ENCODE measurements around the gene TANK.
"Not testable (repeated sequence)": the region's sequence is repeated elsewhere in the genome, so short reads cannot be mapped to it uniquely, and the experiment has no call there.

Gene TANK

DNA sequence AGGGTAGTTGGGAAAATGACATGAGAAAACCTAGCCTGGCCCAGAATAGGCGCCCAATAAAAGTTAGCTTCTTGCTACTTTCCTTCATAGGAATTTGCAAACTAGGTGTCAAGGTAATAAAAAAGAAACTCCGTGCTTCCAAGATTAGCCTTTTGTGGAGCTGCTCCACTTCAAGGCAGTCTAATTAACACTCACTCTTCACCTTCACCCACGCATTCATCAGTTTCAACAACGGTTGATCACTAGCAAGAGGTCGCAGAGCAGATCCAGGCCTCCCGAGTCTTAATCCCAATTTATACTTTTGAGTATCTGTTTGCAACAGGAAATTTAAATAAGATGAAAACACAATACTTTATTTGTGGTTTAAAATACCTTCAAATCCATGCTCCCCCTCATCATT, 39.5 kb upstream of the TANK start:
- no peak overlapping the region for H3K4me3 ChIP-seq (ENCODE audit: low read length)
- no peaks in the 10 kb centered on the region for H3K27me3 ChIP-seq (replicated peaks; ENCODE audit: control insufficient read depth, insufficient read depth, low read length)
- no peak for DNase-seq (ENCODE audit: low read depth)
- H3K36me3 ChIP-seq (ENCODE audit: control insufficient read depth, insufficient read depth, low read length, severe bottlenecking), result no peaks in the 10 kb centered on the region
- H3K9me3 ChIP-seq (ENCODE audit: control insufficient read depth, low read length), result no peaks in the 10 kb centered on the region
- H3K9ac ChIP-seq (ENCODE audit: low read length), result no peak overlapping the region
- peaks cover 18% of the 10 kb centered on the region for H3K4me1 ChIP-seq (ENCODE audit: control insufficient read depth, insufficient read depth, low read length)

- no peak for DNase-seq (ENCODE audit: low read depth)
- no peaks in the 10 kb centered on the region for H3K36me3 ChIP-seq (ENCODE audit: control insufficient read depth, insufficient read depth, low read length, severe bottlenecking)
- peaks cover 18% of the 10 kb centered on the region for H3K4me1 ChIP-seq (ENCODE audit: control insufficient read depth, insufficient read depth, low read length)
- H3K27me3 ChIP-seq (replicated peaks; ENCODE audit: control insufficient read depth, insufficient read depth, low read length), result no peaks in the 10 kb centered on the region
- H3K4me3 ChIP-seq (ENCODE audit: low read length), result no peak overlapping the region
- no peak overlapping the region for H3K9ac ChIP-seq (ENCODE audit: low read length)
- H3K9me3 ChIP-seq (ENCODE audit: control insufficient read depth, low read length), result no peaks in the 10 kb centered on the region
These were observed 38.6 kb upstream of the TANK start for GRCh38 chr2:161121622-161122021.

- peak overlapping the region; percentile 54 for H3K4me3 ChIP-seq (ENCODE audit: low read length)
- H3K36me3 ChIP-seq (ENCODE audit: control insufficient read depth, insufficient read depth, low read length, severe bottlenecking), result no peaks in the 10 kb centered on the region
- DNase-seq (ENCODE audit: low read depth), result peak; percentile 92
- H3K4me1 ChIP-seq (ENCODE audit: control insufficient read depth, insufficient read depth, low read length), result peaks cover 18% of the 10 kb centered on the region
- peak overlapping the region; percentile 57 for H3K9ac ChIP-seq (ENCODE audit: low read length)
- H3K9me3 ChIP-seq (ENCODE audit: control insufficient read depth, low read length), result no peaks in the 10 kb centered on the region
- no peaks in the 10 kb centered on the region for H3K27me3 ChIP-seq (replicated peaks; ENCODE audit: control insufficient read depth, insufficient read depth, low read length)
These were observed 37.3 kb upstream of the TANK start for GRCh38 chr2:161122772-161123530.

DNA sequence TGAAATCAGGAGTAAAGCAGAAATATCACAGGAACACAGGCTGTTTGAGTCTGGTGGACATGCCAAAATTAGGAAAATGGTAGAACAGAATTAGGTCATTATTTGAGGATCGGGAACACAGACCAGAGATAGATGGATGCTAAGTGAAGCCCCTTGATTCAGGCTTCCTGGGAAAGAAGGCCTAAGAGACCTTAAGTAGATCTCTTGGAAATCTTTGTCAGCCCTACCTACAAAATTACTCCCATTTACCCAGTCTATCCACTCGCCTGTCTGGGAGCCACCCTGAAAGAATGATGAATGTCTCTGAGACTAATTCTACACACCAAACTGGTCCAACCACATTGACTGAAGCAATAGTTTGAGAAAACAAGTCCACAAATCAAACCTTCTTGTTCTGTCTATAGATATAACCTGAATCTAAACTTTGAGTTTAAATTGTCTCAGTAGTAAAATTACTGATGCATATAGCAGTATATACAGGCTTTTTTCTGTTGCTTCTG, 36.6 kb upstream of the TANK start:
- DNase-seq (ENCODE audit: low read depth), result peak; percentile 37
- Histone ChIP-seq H3K9ac (ENCODE audit: low read length) (peak overlapping the region; percentile 47), H3K4me3 (ENCODE audit: low read length) (no peak overlapping the region), H3K36me3 (ENCODE audit: control insufficient read depth, insufficient read depth, low read length, severe bottlenecking) (no peaks in the 10 kb centered on the region), H3K4me1 (ENCODE audit: control insufficient read depth, insufficient read depth, low read length) (peaks cover 18% of the 10 kb centered on the region), H3K9me3 (ENCODE audit: control insufficient read depth, low read length) (no peaks in the 10 kb centered on the region), H3K27me3 (replicated peaks; ENCODE audit: control insufficient read depth, insufficient read depth, low read length) (no peaks in the 10 kb centered on the region)

- peak overlapping the region; percentile 47 for H3K9ac ChIP-seq (ENCODE audit: low read length)
- no peak for DNase-seq (ENCODE audit: low read depth)
- no peaks in the 10 kb centered on the region for H3K9me3 ChIP-seq (ENCODE audit: control insufficient read depth, low read length)
- no peak overlapping the region for H3K4me3 ChIP-seq (ENCODE audit: low read length)
- peaks cover 18% of the 10 kb centered on the region for H3K4me1 ChIP-seq (ENCODE audit: control insufficient read depth, insufficient read depth, low read length)
- H3K36me3 ChIP-seq (ENCODE audit: control insufficient read depth, insufficient read depth, low read length, severe bottlenecking), result no peaks in the 10 kb centered on the region
- no peaks in the 10 kb centered on the region for H3K27me3 ChIP-seq (replicated peaks; ENCODE audit: control insufficient read depth, insufficient read depth, low read length)
These were observed 36.0 kb upstream of the TANK start for GRCh38 chr2:161124201-161124600.

GRCh38 chr2:161128885-161129284, 31.3 kb upstream of the TANK start:
- Histone ChIP-seq H3K27me3 (replicated peaks; ENCODE audit: control insufficient read depth, insufficient read depth, low read length) (no peaks in the 10 kb centered on the region), H3K36me3 (ENCODE audit: control insufficient read depth, insufficient read depth, low read length, severe bottlenecking) (no peaks in the 10 kb centered on the region), H3K9me3 (ENCODE audit: control insufficient read depth, low read length) (no peaks in the 10 kb centered on the region), H3K9ac (ENCODE audit: low read length) (no peak overlapping the region), H3K4me3 (ENCODE audit: low read length) (no peak overlapping the region), H3K4me1 (ENCODE audit: control insufficient read depth, insufficient read depth, low read length) (peaks cover 6% of the 10 kb centered on the region)
- no peak for DNase-seq (ENCODE audit: low read depth)

DNA sequence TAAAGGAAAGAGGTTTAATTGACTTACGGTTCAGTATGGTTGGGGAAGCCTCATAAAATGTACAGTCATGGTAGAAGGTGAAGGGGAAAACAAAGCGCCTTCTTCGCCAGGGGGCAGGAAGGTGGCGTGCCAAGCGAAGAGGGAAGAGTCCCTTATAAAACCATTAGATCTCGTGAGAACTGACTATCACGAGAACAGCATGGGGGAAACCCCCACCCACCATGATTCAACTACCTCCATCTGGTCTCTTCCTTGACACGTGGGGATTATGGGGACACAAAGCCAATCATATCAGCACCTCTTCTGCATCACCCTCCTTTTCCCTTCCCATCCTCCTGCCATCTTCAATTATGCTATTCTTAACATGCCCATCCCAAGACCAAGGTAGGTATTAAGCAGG, 29.9 kb upstream of the TANK start:
- Histone ChIP-seq H3K9me3 (ENCODE audit: control insufficient read depth, low read length) (no peaks in the 10 kb centered on the region), H3K27me3 (replicated peaks; ENCODE audit: control insufficient read depth, insufficient read depth, low read length) (no peaks in the 10 kb centered on the region), H3K4me3 (ENCODE audit: low read length) (no peak overlapping the region), H3K36me3 (ENCODE audit: control insufficient read depth, insufficient read depth, low read length, severe bottlenecking) (no peaks in the 10 kb centered on the region), H3K4me1 (ENCODE audit: control insufficient read depth, insufficient read depth, low read length) (peaks cover 6% of the 10 kb centered on the region), H3K9ac (ENCODE audit: low read length) (no peak overlapping the region)
- DNase-seq (ENCODE audit: low read depth), result no peak

DNA sequence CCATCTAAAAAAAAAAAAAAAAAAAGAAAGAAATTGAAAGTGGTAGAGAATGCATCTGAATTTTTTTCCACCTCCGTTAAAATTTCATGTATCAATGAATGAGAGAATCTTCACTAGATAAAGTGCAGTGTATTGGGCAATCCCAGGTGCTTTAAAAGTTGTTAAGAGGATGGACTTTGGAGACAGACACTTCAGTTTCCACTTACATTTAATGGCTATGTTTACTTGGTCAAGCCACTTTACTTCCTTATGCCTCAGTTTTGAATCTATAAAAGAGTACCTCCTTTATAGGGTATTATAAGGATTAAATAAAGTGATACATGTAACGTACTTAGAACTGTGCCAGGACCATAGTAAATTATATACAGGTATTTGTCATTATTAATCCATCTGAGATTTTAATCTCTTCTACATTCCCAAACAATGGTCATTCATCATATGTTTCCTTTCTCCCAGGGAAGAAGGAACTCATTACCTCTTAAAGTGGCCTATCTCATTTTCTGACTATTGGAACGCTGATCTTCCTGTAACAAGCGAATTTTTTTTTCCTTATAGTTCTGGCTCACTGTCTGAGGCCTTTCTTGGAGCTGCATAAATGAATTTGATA, 29.1 kb upstream of the TANK start:
- Histone ChIP-seq H3K27me3 (replicated peaks; ENCODE audit: control insufficient read depth, insufficient read depth, low read length) (no peaks in the 10 kb centered on the region), H3K4me3 (ENCODE audit: low read length) (no peak overlapping the region), H3K4me1 (ENCODE audit: control insufficient read depth, insufficient read depth, low read length) (peaks cover 14% of the 10 kb centered on the region), H3K36me3 (ENCODE audit: control insufficient read depth, insufficient read depth, low read length, severe bottlenecking) (no peaks in the 10 kb centered on the region), H3K9ac (ENCODE audit: low read length) (no peak overlapping the region), H3K9me3 (ENCODE audit: control insufficient read depth, low read length) (no peaks in the 10 kb centered on the region)
- no peak for DNase-seq (ENCODE audit: low read depth)

DNA sequence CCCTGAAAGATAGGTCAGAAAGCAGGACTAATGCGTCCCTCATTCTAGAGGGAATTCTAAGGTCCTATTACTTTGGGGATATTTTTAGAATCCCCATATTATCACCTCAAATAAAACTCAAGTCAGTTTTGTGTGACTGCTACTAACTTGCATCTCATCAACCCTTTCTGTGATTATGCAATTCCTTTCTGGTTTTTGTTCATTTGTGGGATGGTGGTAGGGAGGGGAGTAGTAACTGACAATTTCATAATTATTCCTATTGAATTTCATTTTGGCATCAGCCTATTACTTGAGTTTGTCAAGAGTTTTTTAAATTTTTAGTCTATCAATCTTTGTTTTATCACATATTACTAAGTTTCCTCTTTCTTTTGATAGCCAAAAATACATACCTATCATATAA, 28.4 kb upstream of the TANK start:
- Histone ChIP-seq H3K27me3 (replicated peaks; ENCODE audit: control insufficient read depth, insufficient read depth, low read length) (no peaks in the 10 kb centered on the region), H3K9ac (ENCODE audit: low read length) (no peak overlapping the region), H3K4me1 (ENCODE audit: control insufficient read depth, insufficient read depth, low read length) (peaks cover 20% of the 10 kb centered on the region), H3K4me3 (ENCODE audit: low read length) (no peak overlapping the region), H3K36me3 (ENCODE audit: control insufficient read depth, insufficient read depth, low read length, severe bottlenecking) (no peaks in the 10 kb centered on the region), H3K9me3 (ENCODE audit: control insufficient read depth, low read length) (no peaks in the 10 kb centered on the region)
- peak; percentile 31 for DNase-seq (ENCODE audit: low read depth)

- H3K9ac ChIP-seq (ENCODE audit: low read length); H3K9me3 ChIP-seq (ENCODE audit: control insufficient read depth, low read length); H3K4me3 ChIP-seq (ENCODE audit: low read length); H3K36me3 ChIP-seq (ENCODE audit: control insufficient read depth, insufficient read depth, low read length, severe bottlenecking); H3K27me3 ChIP-seq (replicated peaks; ENCODE audit: control insufficient read depth, insufficient read depth, low read length); DNase-seq (ENCODE audit: low read depth): not testable (repeated sequence)
- H3K4me1 ChIP-seq (ENCODE audit: control insufficient read depth, insufficient read depth, low read length), result peaks cover 22% of the 10 kb centered on the region
These were observed 27.8 kb upstream of the TANK start for GRCh38 chr2:161132384-161132783.

- Histone ChIP-seq H3K36me3 (ENCODE audit: control insufficient read depth, insufficient read depth, low read length, severe bottlenecking) (no peaks in the 10 kb centered on the region), H3K4me3 (ENCODE audit: low read length) (no peak overlapping the region), H3K9ac (ENCODE audit: low read length) (no peak overlapping the region), H3K4me1 (ENCODE audit: control insufficient read depth, insufficient read depth, low read length) (peaks cover 22% of the 10 kb centered on the region), H3K9me3 (ENCODE audit: control insufficient read depth, low read length) (no peaks in the 10 kb centered on the region), H3K27me3 (replicated peaks; ENCODE audit: control insufficient read depth, insufficient read depth, low read length) (no peaks in the 10 kb centered on the region)
- no peak for DNase-seq (ENCODE audit: low read depth)
These were observed 26.9 kb upstream of the TANK start for GRCh38 chr2:161133366-161133765.

Data from adipocyte (in vitro differentiated cells).